MM.1S (cell line): ENCODE data around the gene TRAIP.

Source experiments
- DNase-seq: peaks from one replicate; pipeline ENCODE4 v3.0.0-alpha.2; 2015
- H2AFZ ChIP-seq: fragments of 300-600 bp; sonication (generic); 2 replicates; pipeline ENCODE4 v1.6.0; 2016; ENCODE audit warnings: antibody characterized with exemption, low read length
- H3F3A ChIP-seq: fragments of 300-600 bp; sonication (generic); 2 replicates; pipeline ENCODE4 v1.6.1; 2016; ENCODE audit warnings: mild to moderate bottlenecking, antibody characterized with exemption, low read length, moderate library complexity, mixed read lengths; ENCODE audit not compliant: insufficient read depth
- H3K27ac ChIP-seq: fragments of 300-600 bp; sonication (generic); 2 replicates; pipeline ENCODE4 v1.5.1; 2016; ENCODE audit warnings: mild to moderate bottlenecking, low read length
- H3K27me3 ChIP-seq: fragments of 300-600 bp; sonication (generic); replicated peaks from 2 replicates; pipeline ENCODE4 v1.6.0; 2016; ENCODE audit warnings: low read length; ENCODE audit not compliant: insufficient read depth
- H3K36me3 ChIP-seq: fragments of 300-600 bp; sonication (generic); replicated peaks from 2 replicates; pipeline ENCODE4 v1.6.1; 2016; ENCODE audit warnings: mild to moderate bottlenecking, low read length, mixed read lengths; ENCODE audit not compliant: insufficient read depth
- H3K4me1 ChIP-seq: fragments of 300-600 bp; sonication (generic); 2 replicates; pipeline ENCODE4 v1.6.1; 2016; ENCODE audit warnings: low read length, mixed read lengths
- H3K4me2 ChIP-seq: fragments of 300-600 bp; sonication (generic); 2 replicates; pipeline ENCODE4 v1.6.0; 2016; ENCODE audit warnings: low read depth, low read length
- H3K4me3 ChIP-seq: fragments of 300-600 bp; sonication (generic); 2 replicates; pipeline ENCODE4 v1.5.1; 2016; ENCODE audit warnings: low read length, mixed read lengths
- H3K79me2 ChIP-seq: fragments of 300-600 bp; sonication (generic); 2 replicates; pipeline ENCODE4 v1.6.1; 2016; ENCODE audit warnings: mixed run types, low read length, mixed read lengths
- H3K9ac ChIP-seq: fragments of 300-600 bp; sonication (generic); 2 replicates; pipeline ENCODE4 v1.6.1; 2016; ENCODE audit warnings: low read length, mixed read lengths
- H3K9me2 ChIP-seq: fragments of 300-600 bp; sonication (generic); replicated peaks from 2 replicates; pipeline ENCODE4 v1.6.1; 2016; ENCODE audit warnings: mild to moderate bottlenecking, low read length, mixed read lengths; ENCODE audit not compliant: insufficient read depth
- H3K9me3 ChIP-seq: fragments of 300-600 bp; sonication (generic); replicated peaks from 2 replicates; pipeline ENCODE4 v1.6.1; 2016; ENCODE audit warnings: mild to moderate bottlenecking, low read length, mixed read lengths; ENCODE audit not compliant: insufficient read depth
- H4K20me1 ChIP-seq: fragments of 300-600 bp; sonication (generic); 2 replicates; pipeline ENCODE4 v1.6.1; 2016; ENCODE audit warnings: mild to moderate bottlenecking, low read length, moderate library complexity, mixed read lengths; ENCODE audit not compliant: insufficient read depth
- CTCF ChIP-seq: fragments of 300-600 bp; sonication (generic); IDR thresholded peaks from 2 replicates; pipeline ENCODE4 v1.5.1; 2016; ENCODE audit warnings: antibody characterized with exemption, low read length, mixed read lengths
- EZH2 ChIP-seq: fragments of 300-600 bp; sonication (generic); optimal IDR thresholded peaks from 2 replicates; pipeline ENCODE3; 2017; ENCODE audit warnings: low read depth, mild to moderate bottlenecking, antibody characterized with exemption, low read length, mixed read lengths
- EZH2phosphoT487 ChIP-seq: fragments of 300-600 bp; sonication (generic); IDR thresholded peaks from 2 replicates; pipeline ENCODE4 v1.6.1; 2018; ENCODE audit warnings: antibody characterized with exemption, low read length

TRAIP gene

GRCh38 chr3:49787536-49787935 is 68.8 kb downstream of the TRAIP start:
- no peaks in the 10 kb centered on the region for H4K20me1 ChIP-seq
- no peak overlapping the region for H3K27ac ChIP-seq
- H2AFZ ChIP-seq: peak overlapping the region; percentile 90; the same call in 1 of the 2 replicates
- H3K79me2 ChIP-seq: peaks cover 36% of the 10 kb centered on the region
- H3K4me2 ChIP-seq: peak overlapping the region; percentile 97; the same call in 1 of the 2 replicates
- DNase-seq: no peak
- TF ChIP-seq CTCF: no peak
- H3K4me1 ChIP-seq: peaks cover 6% of the 10 kb centered on the region
- no peak overlapping the region for H3K4me3 ChIP-seq
- H3K27me3 ChIP-seq: no peaks in the 10 kb centered on the region; the same call in 1 of the 2 replicates
- H3K9ac ChIP-seq: no peak overlapping the region
- no peaks in the 10 kb centered on the region for H3K36me3 ChIP-seq
- H3F3A ChIP-seq: no peaks in the 10 kb centered on the region
- H3K9me2 ChIP-seq: no peaks in the 10 kb centered on the region
- no peaks in the 10 kb centered on the region for H3K9me3 ChIP-seq

GRCh38 chr3:49787182-49787464 is 69.2 kb downstream of the TRAIP start:
- Histone ChIP-seq H3K4me1 (peaks cover 6% of the 10 kb centered on the region), H3F3A (no peaks in the 10 kb centered on the region), H3K4me3 (peak overlapping the region; percentile 79), H3K36me3 (no peaks in the 10 kb centered on the region), H2AFZ (peak overlapping the region; percentile 90), H3K79me2 (peaks cover 40% of the 10 kb centered on the region), H3K9me3 (no peaks in the 10 kb centered on the region), H3K27me3 (no peaks in the 10 kb centered on the region; the same call in 1 of the 2 replicates), H3K27ac (no peak overlapping the region), H3K9me2 (no peaks in the 10 kb centered on the region), H4K20me1 (no peaks in the 10 kb centered on the region), H3K9ac (peak overlapping the region; percentile 92), H3K4me2 (peak overlapping the region; percentile 97)
- no peak for DNase-seq
- TF ChIP-seq EZH2 (no peak), EZH2phosphoT487 (no peak), CTCF (no peak)

- Histone ChIP-seq H3F3A (no peaks in the 10 kb centered on the region), H3K9ac (peak within 1 kb of the TSS; percentile 92), H3K27me3 (no peaks in the 10 kb centered on the region; the same call in 1 of the 2 replicates), H3K9me3 (no peaks in the 10 kb centered on the region), H3K9me2 (no peaks in the 10 kb centered on the region), H3K4me3 (peak within 1 kb of the TSS; percentile 79), H3K79me2 (peaks cover 44% of the 10 kb centered on the region), H3K27ac (peak within 1 kb of the TSS; percentile 58; the same call in 1 of the 2 replicates), H4K20me1 (no peaks in the 10 kb centered on the region), H3K4me1 (peaks cover 6% of the 10 kb centered on the region), H2AFZ (peak within 1 kb of the TSS; percentile 90), H3K36me3 (no peaks in the 10 kb centered on the region), H3K4me2 (peak within 1 kb of the TSS; percentile 97)
- peak; percentile 100 for DNase-seq
- TF ChIP-seq EZH2 (no peak), CTCF (no peak), EZH2phosphoT487 (no peak)
Observed at GRCh38 chr3:49786357-49787181, 69.8 kb downstream of the TRAIP start, which contains the start of gene IP6K1. IP6K1 (minus strand) TSS chr3:49786542; CDS start chr3:49748040, 38,502 bp downstream.
